ENCODE data around the gene CCDC195. TPM values are rescaled to one million over a fixed set of nuclear protein-coding genes. Genes with fewer than 3 reads are reported as not detected.

Gene CCDC195
- total RNA-seq: not detected

DNA sequence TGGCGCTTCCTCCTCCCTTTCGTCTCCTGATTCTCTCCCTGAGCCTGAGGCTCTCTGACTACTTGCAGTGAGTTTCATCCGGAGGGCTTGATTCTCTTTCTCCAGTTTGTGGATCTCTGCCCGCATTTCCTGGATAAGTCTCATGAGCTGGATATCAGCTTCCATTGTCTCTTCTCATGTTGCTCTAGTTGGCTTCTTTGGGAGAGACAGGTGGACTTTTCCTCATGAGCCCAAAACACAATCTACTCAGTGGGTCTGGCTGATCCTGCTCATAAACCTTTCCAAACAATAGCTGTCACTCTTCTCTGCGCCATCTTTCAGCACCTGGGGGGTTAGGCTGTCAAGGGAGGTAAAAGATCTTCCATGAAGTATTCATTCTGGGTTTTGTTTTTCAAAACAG, at the start of gene CCDC195:
Gene CCDC195, minus strand, starts transcription at position 165 of the 400 bp plus-strand sequence. Its CDS starts 0 bp downstream, at position 165.
- Mint-ChIP-seq H3K9me3 (peaks cover 2 to 3% of the 10 kb centered on the region in 2 donors), H3K4me1 (ENCODE audit: low read depth) (no peaks in the 10 kb centered on the region), H3K27ac (no peak within 1 kb of the TSS), H3K27me3 (ENCODE audit: low read depth) (peaks cover 10% of the 10 kb centered on the region), H3K36me3 (ENCODE audit: insufficient read depth in 2 of 2) (no peaks in the 10 kb centered on the region), H3K4me3 (no peak within 1 kb of the TSS)
- DNase-seq: no peak
- ATAC-seq (replicated peaks in 1 of 2): no peak

GRCh38 chr2:224764565-224765236, 48.5 kb upstream of the CCDC195 start:
- no peak for DNase-seq
- Mint-ChIP-seq H3K27me3 (ENCODE audit: low read depth) (no peaks in the 10 kb centered on the region), H3K4me1 (ENCODE audit: low read depth) (peaks cover 22% of the 10 kb centered on the region), H3K4me3 (no peak overlapping the region), H3K27ac (peak overlapping the region; percentile 74), H3K36me3 (ENCODE audit: insufficient read depth in 2 of 2) (peaks cover 50 to 79% of the 10 kb centered on the region in 2 donors), H3K9me3 (peaks cover 11 to 12% of the 10 kb centered on the region in 2 donors)
- ATAC-seq (replicated peaks in 1 of 2): peak; percentile 19 to 58

DNA sequence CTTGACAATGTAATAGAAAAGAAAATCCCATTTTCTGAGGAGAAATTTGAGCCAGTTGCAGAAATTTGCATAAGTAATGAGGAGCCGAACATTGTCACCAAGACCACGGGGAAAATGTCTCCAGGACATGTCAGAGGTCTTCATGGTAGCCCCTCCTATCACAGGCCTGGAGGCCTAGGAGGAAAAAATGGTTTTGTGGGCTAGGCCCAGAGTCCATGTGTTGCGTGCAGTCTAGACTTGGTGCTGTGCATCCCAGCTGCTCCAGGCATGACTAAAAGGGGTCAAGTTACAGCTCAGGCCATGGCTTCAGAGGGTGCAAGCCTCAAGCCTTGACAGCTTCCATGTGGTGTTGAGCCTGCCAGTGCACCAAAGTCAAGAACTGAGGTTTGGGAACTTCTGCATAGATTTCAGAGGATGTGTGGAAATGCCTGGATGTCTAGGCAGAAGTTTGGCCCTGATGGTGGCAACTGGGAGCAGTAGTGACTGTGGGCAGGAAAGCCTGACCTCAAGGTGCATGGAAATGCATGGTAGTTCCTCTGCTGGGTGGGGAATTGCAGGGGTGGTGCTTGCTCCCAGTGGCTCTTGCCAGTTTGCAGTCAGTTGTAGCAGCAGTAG, 41.9 kb upstream of the CCDC195 start:
- Mint-ChIP-seq H3K36me3 (ENCODE audit: insufficient read depth in 2 of 2) (peaks cover 47 to 51% of the 10 kb centered on the region in 2 donors), H3K27ac (no peak overlapping the region), H3K4me1 (ENCODE audit: low read depth) (no peaks in the 10 kb centered on the region), H3K4me3 (no peak overlapping the region), H3K27me3 (ENCODE audit: low read depth) (no peaks in the 10 kb centered on the region), H3K9me3 (peaks cover 27 to 31% of the 10 kb centered on the region in 2 donors)
- DNase-seq (peak in 1 of 2 donors; percentile 16), ATAC-seq (replicated peaks in 1 of 2) (peak in 1 of 2 donors; percentile 8)

DNA sequence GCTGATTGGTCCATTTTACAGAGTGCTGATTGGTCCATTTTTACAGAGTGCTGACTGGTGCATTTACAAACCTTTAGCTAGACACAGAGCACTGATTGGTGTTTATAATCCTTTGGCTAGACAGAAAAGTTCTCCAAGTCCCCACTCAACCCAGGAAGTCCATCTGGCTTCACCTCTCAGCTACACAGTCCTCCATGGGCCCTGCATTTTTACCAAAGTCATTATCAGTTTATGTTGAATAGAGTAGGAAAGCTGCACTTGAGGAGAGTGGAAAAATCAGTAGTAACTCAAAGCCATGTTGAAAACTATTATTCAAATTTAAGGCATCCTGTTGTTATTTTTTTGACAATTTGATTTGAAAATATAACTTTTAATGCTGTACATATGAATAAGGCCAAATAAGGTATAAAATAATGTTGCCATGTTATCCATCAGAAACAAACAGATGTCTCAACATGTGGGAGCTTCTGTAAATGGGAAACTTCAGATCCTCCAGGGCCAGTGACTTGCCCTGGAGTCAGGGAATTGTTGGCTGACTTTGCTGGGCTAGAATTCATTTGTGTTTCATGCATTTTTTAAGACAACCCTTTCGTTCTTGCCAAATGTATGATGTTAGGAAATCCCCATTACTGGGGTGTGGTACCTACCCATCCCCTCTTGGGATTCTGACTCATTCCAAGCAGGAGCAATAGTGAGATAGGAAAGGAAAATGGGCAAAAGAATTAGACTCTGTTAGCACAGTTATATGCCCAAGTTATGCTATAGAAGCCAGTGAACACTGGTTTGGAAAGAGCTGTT, 37.8 kb upstream of the CCDC195 start:
- no peak overlapping the region for H3K27ac Mint-ChIP-seq

GRCh38 chr2:224751996-224752698, 36.0 kb upstream of the CCDC195 start:
- ATAC-seq (replicated peaks in 1 of 2) (peak in 1 of 2 donors; percentile 33), DNase-seq (no peak)
- peaks cover 8% of the 10 kb centered on the region for H3K27me3 Mint-ChIP-seq (ENCODE audit: low read depth)
- H3K36me3 Mint-ChIP-seq (ENCODE audit: insufficient read depth in 2 of 2): peaks cover 3 to 6% of the 10 kb centered on the region in 2 donors
- no peak overlapping the region for H3K4me3 Mint-ChIP-seq
- H3K4me1 Mint-ChIP-seq (ENCODE audit: low read depth): no peaks in the 10 kb centered on the region
- no peak overlapping the region for H3K27ac Mint-ChIP-seq
- H3K9me3 Mint-ChIP-seq: peaks cover 4% of the 10 kb centered on the region in 2 donors

More for the DNA sequence above, 37.8 kb upstream of the CCDC195 start:
- H3K9me3 Mint-ChIP-seq: peaks cover 15 to 21% of the 10 kb centered on the region in 2 donors
- DNase-seq: no peak
- no peak for ATAC-seq (replicated peaks in 1 of 2)
- no peak overlapping the region for H3K4me3 Mint-ChIP-seq
- peaks cover 21% of the 10 kb centered on the region in 2 donors for H3K36me3 Mint-ChIP-seq (ENCODE audit: insufficient read depth in 2 of 2)
- H3K27me3 Mint-ChIP-seq (ENCODE audit: low read depth): no peaks in the 10 kb centered on the region
- no peaks in the 10 kb centered on the region for H3K4me1 Mint-ChIP-seq (ENCODE audit: low read depth)

- Mint-ChIP-seq H3K36me3 (ENCODE audit: insufficient read depth in 2 of 2) (no peaks in the 10 kb centered on the region), H3K4me3 (no peak overlapping the region), H3K27me3 (ENCODE audit: low read depth) (peaks cover 8% of the 10 kb centered on the region), H3K9me3 (no peaks in the 10 kb centered on the region), H3K27ac (no peak overlapping the region), H3K4me1 (ENCODE audit: low read depth) (no peaks in the 10 kb centered on the region)
- DNase-seq (no peak), ATAC-seq (replicated peaks in 1 of 2) (peak in 1 of 2 donors; percentile 10)
Measured at GRCh38 chr2:224749136-224749535, 33.0 kb upstream of the CCDC195 start.

DNA sequence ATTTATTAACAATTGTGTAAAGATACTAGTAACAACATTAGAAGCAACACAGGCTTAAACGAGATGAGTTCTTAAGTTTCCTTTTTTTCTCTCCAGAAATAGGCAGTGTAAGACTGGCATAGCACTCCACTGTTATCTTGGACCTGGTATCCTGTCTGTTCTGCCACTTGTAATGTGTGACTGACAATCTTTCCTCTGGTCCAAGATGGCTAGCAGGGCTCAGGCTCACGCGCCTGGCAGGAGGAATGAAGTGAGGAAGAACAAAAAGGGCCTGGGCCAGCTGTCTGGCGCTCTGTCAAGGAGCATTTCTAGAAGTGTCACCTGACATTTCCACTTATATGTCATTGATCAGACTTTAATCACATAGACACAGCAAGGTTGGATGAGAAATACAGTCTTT, 31.6 kb upstream of the CCDC195 start:
- DNase-seq (no peak), ATAC-seq (replicated peaks in 1 of 2) (no peak)
- H3K9me3 Mint-ChIP-seq: no peaks in the 10 kb centered on the region
- no peak overlapping the region for H3K4me3 Mint-ChIP-seq
- no peaks in the 10 kb centered on the region for H3K36me3 Mint-ChIP-seq (ENCODE audit: insufficient read depth in 2 of 2)
- H3K4me1 Mint-ChIP-seq (ENCODE audit: low read depth): no peaks in the 10 kb centered on the region
- peaks cover 8% of the 10 kb centered on the region for H3K27me3 Mint-ChIP-seq (ENCODE audit: low read depth)
- H3K27ac Mint-ChIP-seq: no peak overlapping the region

- no peak for DNase-seq
- Mint-ChIP-seq H3K36me3 (ENCODE audit: insufficient read depth in 2 of 2) (peaks cover 14 to 15% of the 10 kb centered on the region in 2 donors), H3K4me3 (no peak overlapping the region), H3K27ac (no peak overlapping the region), H3K9me3 (peaks cover 9 to 14% of the 10 kb centered on the region in 2 donors), H3K27me3 (ENCODE audit: low read depth) (peaks cover 6% of the 10 kb centered on the region), H3K4me1 (ENCODE audit: low read depth) (no peaks in the 10 kb centered on the region)
- ATAC-seq (replicated peaks in 1 of 2): no peak
Measured at GRCh38 chr2:224736227-224736626, 20.1 kb upstream of the CCDC195 start.

GRCh38 chr2:224734949-224735348, 18.8 kb upstream of the CCDC195 start:
- ATAC-seq (replicated peaks in 1 of 2): no peak
- H3K9me3 Mint-ChIP-seq: peaks cover 9 to 14% of the 10 kb centered on the region in 2 donors

GRCh38 chr2:224731665-224732064, 15.5 kb upstream of the CCDC195 start:
- peaks cover 2 to 12% of the 10 kb centered on the region in 2 donors for H3K9me3 Mint-ChIP-seq
- peaks cover 7 to 11% of the 10 kb centered on the region in 2 donors for H3K36me3 Mint-ChIP-seq (ENCODE audit: insufficient read depth in 2 of 2)
- DNase-seq (no peak), ATAC-seq (replicated peaks in 1 of 2) (no peak)
- H3K4me3 Mint-ChIP-seq: no peak overlapping the region
- H3K27ac Mint-ChIP-seq: no peak overlapping the region
- no peaks in the 10 kb centered on the region for H3K4me1 Mint-ChIP-seq (ENCODE audit: low read depth)
- peaks cover 6% of the 10 kb centered on the region for H3K27me3 Mint-ChIP-seq (ENCODE audit: low read depth)

More at GRCh38 chr2:224734949-224735348, 18.8 kb upstream of the CCDC195 start:
- Mint-ChIP-seq H3K27ac (no peak overlapping the region), H3K36me3 (ENCODE audit: insufficient read depth in 2 of 2) (peaks cover 14 to 15% of the 10 kb centered on the region in 2 donors), H3K4me3 (no peak overlapping the region), H3K27me3 (ENCODE audit: low read depth) (peaks cover 6% of the 10 kb centered on the region), H3K4me1 (ENCODE audit: low read depth) (no peaks in the 10 kb centered on the region)
- DNase-seq: no peak

- no peaks in the 10 kb centered on the region for H3K4me1 Mint-ChIP-seq (ENCODE audit: low read depth)
Measured at GRCh38 chr2:224729435-224729834, 13.3 kb upstream of the CCDC195 start.

DNA sequence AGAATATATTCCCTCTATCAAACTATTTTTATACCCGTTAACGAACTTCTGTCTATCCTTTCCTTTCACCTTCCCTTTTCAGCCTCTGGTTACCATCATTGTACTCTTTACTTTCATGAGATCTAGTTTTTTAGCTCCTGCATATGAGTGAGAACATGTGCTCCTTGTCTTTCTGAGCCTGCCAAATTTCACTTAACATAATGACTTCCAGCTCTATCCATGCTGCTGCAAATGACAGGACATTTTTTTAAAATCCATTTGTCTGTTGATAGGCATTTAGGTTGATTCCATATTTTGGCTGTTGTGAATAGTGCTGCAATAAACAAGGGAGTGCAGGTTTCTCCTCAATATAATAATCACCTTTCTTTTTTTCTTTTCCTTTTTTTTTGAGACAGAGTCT, 8.2 kb upstream of the CCDC195 start:
- Mint-ChIP-seq H3K27ac (no peak overlapping the region), H3K9me3 (peaks cover 0 to 4% of the 10 kb centered on the region in 2 donors), H3K36me3 (ENCODE audit: insufficient read depth in 2 of 2) (peaks cover 0 to 3% of the 10 kb centered on the region in 2 donors), H3K4me1 (ENCODE audit: low read depth) (no peaks in the 10 kb centered on the region), H3K4me3 (no peak overlapping the region), H3K27me3 (ENCODE audit: low read depth) (no peaks in the 10 kb centered on the region)
- no peak for DNase-seq
- no peak for ATAC-seq (replicated peaks in 1 of 2)

More at GRCh38 chr2:224729435-224729834, 13.3 kb upstream of the CCDC195 start:
- no peak for DNase-seq
- peaks cover 0 to 4% of the 10 kb centered on the region in 2 donors for H3K9me3 Mint-ChIP-seq
- no peak for ATAC-seq (replicated peaks in 1 of 2)
- H3K4me3 Mint-ChIP-seq: no peak overlapping the region
- peaks cover 6% of the 10 kb centered on the region for H3K27me3 Mint-ChIP-seq (ENCODE audit: low read depth)
- no peak overlapping the region for H3K27ac Mint-ChIP-seq
- peaks cover 0 to 3% of the 10 kb centered on the region in 2 donors for H3K36me3 Mint-ChIP-seq (ENCODE audit: insufficient read depth in 2 of 2)
